Vagina (tissue), 2 donors: ENCODE measurements around the gene RPL5. TPM values are rescaled to one million over a fixed set of nuclear protein-coding genes. Genes with fewer than 3 reads are reported as not detected.

Experiments used
- DNase-seq, 2 donors: peaks; one replicate each; pipeline ENCODE4 v3.0.0-alpha.2; 2017; ENCODE audit errors: extremely low spot score in 2 of 2
- H3K27ac ChIP-seq: fragments of 200-600 bp; sonication (generic); one replicate; pipeline ENCODE4 v1.5.1; 2019
- H3K27me3 ChIP-seq: fragments of 200-600 bp; sonication (generic); one replicate; pipeline ENCODE4 v1.5.1; 2019
- H3K36me3 ChIP-seq, 2 donors: fragments of 200-600 bp; sonication (generic); one replicate each; pipeline ENCODE4 v1.5.1; 2017 to 2019
- H3K4me1 ChIP-seq: fragments of 200-600 bp; sonication (generic); one replicate; pipeline ENCODE4 v1.5.1; 2019
- H3K4me3 ChIP-seq, 2 donors: fragments of 200-600 bp; sonication (generic); 1 replicate in 1 of 2; 2 replicates in 1 of 2; pipeline ENCODE4 v1.5.1; 2016 to 2019
- H3K9me3 ChIP-seq: fragments of 200-600 bp; sonication (generic); one replicate; pipeline ENCODE4 v1.5.1; 2019
- POLR2A ChIP-seq, 2 donors: fragments of 450-650 bp; IDR thresholded peaks; one replicate each; pipeline ENCODE4 v1.6.1; 2017; ENCODE audit warnings: antibody characterized with exemption in 2 of 2, mild to moderate bottlenecking in 2 of 2, moderate library complexity in 2 of 2
- POLR2AphosphoS5 ChIP-seq, 2 donors: sonication (generic); formaldehyde crosslinking; IDR thresholded peaks; one replicate each; pipeline ENCODE4 v1.9.0; 2017; ENCODE audit warnings: antibody characterized with exemption in 2 of 2, mild to moderate bottlenecking in 2 of 2, low read depth in 1 of 2; ENCODE audit not compliant: insufficient read depth in 1 of 2
- intact Hi-C: fragments of 100-400 bp; cut with DNase I; formaldehyde crosslinking; loops from one replicate; pipeline ENCODE4 v1.15.1; 2023
- total RNA-seq: library from RNA; depleted of rRNA; stranded (reverse); fragments of >200 nt; gene quantifications from one replicate; pipeline ENCODE4 v1.2.3, GENCODE V29; 2016
- TF ChIP-seq, protein P1 (sequence below), 3 experiments: fragments of 450-650 bp in 2 of 3; fragments of 200-600 bp in 1 of 3; sonication (generic) in 1 of 3; IDR thresholded peaks; one replicate each; pipeline ENCODE4 v1.5.1; 2017 to 2019; ENCODE audit warnings: antibody characterized with exemption in 3 of 3, mild to moderate bottlenecking in 2 of 3, moderate library complexity in 2 of 3

Gene RPL5
- total RNA-seq, 1 donor from 2014 or later = 1,502 TPM

DNA sequence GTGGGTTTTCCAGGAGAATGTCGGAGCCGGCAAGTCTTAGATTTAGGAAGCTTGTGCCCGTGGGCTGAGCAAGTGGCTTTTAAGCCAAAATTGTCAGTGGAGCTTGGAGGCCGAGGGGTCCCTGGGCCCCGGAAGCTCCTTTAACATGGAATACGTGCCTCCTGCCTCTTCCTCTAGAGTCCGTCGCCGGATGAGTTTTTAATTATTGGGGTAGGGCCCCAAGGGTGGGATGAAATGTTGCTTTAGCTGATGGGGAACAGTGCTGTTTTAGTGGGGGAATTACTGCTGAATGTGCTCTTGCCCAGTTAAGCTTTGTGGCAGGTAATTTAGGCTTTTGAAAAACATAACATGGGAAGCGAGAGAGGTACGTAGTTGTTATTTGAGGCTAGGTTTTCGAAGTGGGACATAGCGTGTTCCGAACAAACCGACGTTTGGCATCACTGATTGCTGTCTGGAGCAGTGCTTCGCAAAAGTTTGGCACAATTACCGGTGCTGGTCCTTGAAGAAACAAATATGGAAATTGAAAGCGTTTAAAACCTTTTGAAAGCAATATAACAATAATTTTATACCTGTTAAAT lies 786 bp downstream of the RPL5 start:
- Histone ChIP-seq H3K9me3 (no peaks in the 10 kb centered on the region), H3K27ac (peak overlapping the region; percentile 93), H3K4me1 (peaks cover 49% of the 10 kb centered on the region), H3K27me3 (no peaks in the 10 kb centered on the region), H3K36me3 (peaks cover 0 to 27% of the 10 kb centered on the region in 2 donors), H3K4me3 (peak overlapping the region; percentile 74 to 92)
- TF ChIP-seq POLR2AphosphoS5 (IDR thresholded peaks at IDR 0.05; ENCODE audit: insufficient read depth in 1 of 2, low read depth in 1 of 2) = no peak
- TF ChIP-seq POLR2A (IDR thresholded peaks at IDR 0.05) = no peak
- TF ChIP-seq, protein P1, sequence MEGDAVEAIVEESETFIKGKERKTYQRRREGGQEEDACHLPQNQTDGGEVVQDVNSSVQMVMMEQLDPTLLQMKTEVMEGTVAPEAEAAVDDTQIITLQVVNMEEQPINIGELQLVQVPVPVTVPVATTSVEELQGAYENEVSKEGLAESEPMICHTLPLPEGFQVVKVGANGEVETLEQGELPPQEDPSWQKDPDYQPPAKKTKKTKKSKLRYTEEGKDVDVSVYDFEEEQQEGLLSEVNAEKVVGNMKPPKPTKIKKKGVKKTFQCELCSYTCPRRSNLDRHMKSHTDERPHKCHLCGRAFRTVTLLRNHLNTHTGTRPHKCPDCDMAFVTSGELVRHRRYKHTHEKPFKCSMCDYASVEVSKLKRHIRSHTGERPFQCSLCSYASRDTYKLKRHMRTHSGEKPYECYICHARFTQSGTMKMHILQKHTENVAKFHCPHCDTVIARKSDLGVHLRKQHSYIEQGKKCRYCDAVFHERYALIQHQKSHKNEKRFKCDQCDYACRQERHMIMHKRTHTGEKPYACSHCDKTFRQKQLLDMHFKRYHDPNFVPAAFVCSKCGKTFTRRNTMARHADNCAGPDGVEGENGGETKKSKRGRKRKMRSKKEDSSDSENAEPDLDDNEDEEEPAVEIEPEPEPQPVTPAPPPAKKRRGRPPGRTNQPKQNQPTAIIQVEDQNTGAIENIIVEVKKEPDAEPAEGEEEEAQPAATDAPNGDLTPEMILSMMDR (IDR thresholded peaks at IDR 0.05) = no peak
- no peak for DNase-seq
- intact Hi-C loops = no loop called here

DNA sequence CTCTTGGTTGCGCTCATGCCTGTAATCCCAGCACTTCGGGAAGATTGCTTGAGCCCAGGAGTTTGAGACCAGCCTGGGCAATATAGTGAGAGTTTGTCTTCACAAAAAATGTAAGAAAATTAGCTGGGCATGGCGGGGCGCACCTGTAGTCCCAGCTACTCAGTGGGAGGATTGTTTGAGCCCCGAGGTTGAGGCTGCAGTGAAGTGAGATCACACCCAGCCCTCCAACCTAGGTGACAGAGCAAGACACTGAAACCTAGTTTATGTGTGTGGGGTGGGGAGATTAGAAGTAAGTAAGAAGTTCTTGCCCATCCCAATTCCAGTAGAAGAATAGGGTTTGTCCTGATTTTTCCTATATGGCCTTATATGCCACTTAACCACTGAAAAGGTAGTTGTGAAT lies 2.0 kb downstream of the RPL5 start:
- H3K27ac ChIP-seq = peak overlapping the region; percentile 93
- intact Hi-C loops = no loop called here

DNA sequence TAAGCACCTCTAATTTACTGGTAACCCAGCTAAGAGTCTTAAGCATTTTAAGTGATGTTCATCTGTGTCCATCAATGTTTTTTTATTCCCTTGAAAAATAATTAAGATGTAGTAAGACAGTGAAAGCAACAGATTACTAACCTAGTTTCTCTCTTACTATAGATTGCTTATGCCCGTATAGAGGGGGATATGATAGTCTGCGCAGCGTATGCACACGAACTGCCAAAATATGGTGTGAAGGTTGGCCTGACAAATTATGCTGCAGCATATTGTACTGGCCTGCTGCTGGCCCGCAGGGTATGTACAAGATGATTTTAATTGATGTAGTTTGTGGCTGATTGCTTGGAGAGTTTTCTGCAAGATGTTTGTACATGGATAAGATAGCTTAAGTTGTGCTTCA lies 2.8 kb downstream of the RPL5 start:
- no peak for DNase-seq
- no peak for TF ChIP-seq POLR2A (IDR thresholded peaks at IDR 0.05)
- no peak for TF ChIP-seq POLR2AphosphoS5 (IDR thresholded peaks at IDR 0.05; ENCODE audit: insufficient read depth in 1 of 2, low read depth in 1 of 2)
- Histone ChIP-seq H3K4me3 (no peak overlapping the region), H3K27ac (no peak overlapping the region), H3K36me3 (peaks cover 0 to 45% of the 10 kb centered on the region in 2 donors), H3K9me3 (no peaks in the 10 kb centered on the region), H3K4me1 (peaks cover 69% of the 10 kb centered on the region), H3K27me3 (no peaks in the 10 kb centered on the region)
- intact Hi-C loops = no loop called here

More for the DNA sequence above, 2.0 kb downstream of the RPL5 start:
- Histone ChIP-seq H3K9me3 (no peaks in the 10 kb centered on the region), H3K36me3 (peaks cover 0 to 39% of the 10 kb centered on the region in 2 donors), H3K4me3 (peak overlapping the region; percentile 12 to 74), H3K27me3 (no peaks in the 10 kb centered on the region), H3K4me1 (peaks cover 62% of the 10 kb centered on the region)
- DNase-seq = no peak
- TF ChIP-seq POLR2A (IDR thresholded peaks at IDR 0.05) (no peak), POLR2AphosphoS5 (IDR thresholded peaks at IDR 0.05; ENCODE audit: insufficient read depth in 1 of 2, low read depth in 1 of 2) (no peak)
- TF ChIP-seq, protein P1 (IDR thresholded peaks at IDR 0.05) = no peak

DNA sequence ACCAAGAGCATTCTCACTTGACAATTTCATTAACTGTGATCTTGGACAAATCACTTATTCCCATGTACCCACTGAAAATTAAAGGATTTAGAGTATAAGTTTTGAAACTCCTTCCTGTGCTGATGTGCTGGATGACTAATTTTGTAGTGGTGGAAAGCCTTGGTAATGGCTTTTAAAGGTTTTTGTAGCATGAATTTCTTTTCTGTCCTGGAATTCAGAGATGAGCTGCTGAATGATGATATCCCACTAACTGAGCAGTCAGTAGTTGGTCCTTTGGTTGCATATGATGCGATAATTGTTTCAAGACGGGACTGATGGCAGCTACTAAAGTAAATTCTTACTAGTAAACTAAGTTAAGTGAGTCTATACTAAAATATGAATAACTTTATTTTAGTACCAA lies 5.2 kb downstream of the RPL5 start:
- no peak for DNase-seq
- TF ChIP-seq, protein P1 (IDR thresholded peaks at IDR 0.05) = no peak
- no peak for TF ChIP-seq POLR2AphosphoS5 (IDR thresholded peaks at IDR 0.05; ENCODE audit: insufficient read depth in 1 of 2, low read depth in 1 of 2)
- no peak for TF ChIP-seq POLR2A (IDR thresholded peaks at IDR 0.05)
- peaks cover 0 to 69% of the 10 kb centered on the region in 2 donors for H3K36me3 ChIP-seq
- H3K9me3 ChIP-seq = no peaks in the 10 kb centered on the region
- H3K4me1 ChIP-seq = peaks cover 69% of the 10 kb centered on the region
- no peak overlapping the region for H3K27ac ChIP-seq
- H3K4me3 ChIP-seq = no peak overlapping the region
- no peaks in the 10 kb centered on the region for H3K27me3 ChIP-seq
- intact Hi-C loops = no loop called here

DNA sequence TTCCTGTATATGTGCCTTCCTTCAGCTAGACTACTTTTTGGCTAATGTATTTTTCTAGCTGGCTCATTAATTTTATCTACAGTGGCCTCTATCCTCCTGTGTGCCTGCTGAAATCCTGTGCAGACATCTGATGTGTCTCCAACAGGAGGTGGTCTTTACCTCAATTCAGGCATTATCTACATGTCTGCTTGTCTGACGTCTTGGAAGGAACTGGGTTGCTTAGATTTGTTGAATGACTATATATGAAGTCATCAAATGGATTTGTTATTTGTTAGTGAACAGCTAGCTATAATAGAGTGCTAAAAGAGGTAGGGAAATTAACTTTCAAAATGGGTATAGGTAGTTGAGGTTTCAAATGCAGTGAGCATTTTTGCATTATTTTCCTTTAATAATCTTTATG lies 6.7 kb downstream of the RPL5 start:
- H3K4me3 ChIP-seq = no peak overlapping the region
- intact Hi-C loops = no loop called here
- H3K27me3 ChIP-seq = no peaks in the 10 kb centered on the region
- no peak overlapping the region for H3K27ac ChIP-seq
- TF ChIP-seq, protein P1 (IDR thresholded peaks at IDR 0.05) = no peak
- TF ChIP-seq POLR2AphosphoS5 (IDR thresholded peaks at IDR 0.05; ENCODE audit: insufficient read depth in 1 of 2, low read depth in 1 of 2) (no peak), POLR2A (IDR thresholded peaks at IDR 0.05) (no peak)
- DNase-seq = no peak
- no peaks in the 10 kb centered on the region for H3K9me3 ChIP-seq
- H3K4me1 ChIP-seq = peaks cover 60% of the 10 kb centered on the region
- H3K36me3 ChIP-seq = peaks cover 0 to 84% of the 10 kb centered on the region in 2 donors
